ENCODE data around the gene MYMK. TPM values are rescaled to one million over a fixed set of nuclear protein-coding genes. Genes with fewer than 3 reads are reported as not detected.

MYMK gene
- total and polyA plus RNA-seq, 2 of the 13 experiments (the other 11 are each of a cell fraction or from before 2014, with no cell fraction given), result not detected

DNA sequence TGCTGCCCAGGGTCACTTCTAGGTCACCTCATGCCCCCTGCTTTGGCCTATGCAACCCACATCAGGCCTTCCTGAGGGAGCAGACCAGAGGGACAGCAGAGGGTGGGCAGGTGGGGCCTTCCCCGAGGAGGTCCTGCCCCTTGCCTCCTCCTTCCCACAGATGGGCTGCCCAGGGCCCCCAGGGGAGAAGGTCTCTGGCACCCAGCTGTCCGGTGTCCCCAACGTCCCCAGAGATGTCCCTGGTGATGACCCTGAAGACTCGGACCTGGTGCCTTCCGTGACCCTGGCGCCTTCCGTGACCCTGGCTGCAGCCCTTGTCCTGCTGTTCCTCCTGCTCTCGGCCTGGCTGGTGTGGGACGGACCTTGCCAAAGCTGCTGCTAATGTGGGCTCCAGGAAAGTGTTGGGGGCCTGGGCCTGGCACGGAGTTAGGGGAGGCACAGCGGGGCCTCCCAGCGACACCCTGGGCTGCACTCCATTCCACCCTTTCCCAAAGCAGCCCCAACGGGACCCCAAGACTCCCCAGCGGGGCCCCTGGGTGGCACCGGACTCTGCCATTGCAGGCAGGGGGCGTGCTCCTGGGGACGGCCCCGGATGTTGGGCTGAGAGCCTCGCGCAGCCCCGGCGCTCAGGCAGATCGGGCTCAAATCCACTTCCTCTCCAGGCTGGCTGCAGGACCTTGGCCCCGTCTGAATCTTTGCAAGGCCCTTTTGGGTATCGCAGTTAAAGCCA lies 39.1 kb downstream of the MYMK start (continued):
- TF ChIP-seq ZSCAN29 (CRISPR knock-in tag; conservative IDR thresholded peaks at IDR 0.05) (no peak), CEBPB (IDR thresholded peaks at IDR 0.05; ENCODE audit: borderline replicate concordance, low read depth, low read length) (no peak), ZBTB7B (CRISPR knock-in tag; IDR thresholded peaks at IDR 0.05) (peak; percentile 69; the same call in 1 of the 2 replicates), MYNN (CRISPR knock-in tag; IDR thresholded peaks at IDR 0.05; ENCODE audit: low read depth) (no peak), SMYD3 (CRISPR knock-in tag; IDR thresholded peaks at IDR 0.05) (no peak), JARID2 (CRISPR knock-in tag; IDR thresholded peaks at IDR 0.05; ENCODE audit: insufficient replicate concordance) (no peak), KAT2B (IDR thresholded peaks at IDR 0.05; ENCODE audit: borderline replicate concordance, low read depth, low read length) (no peak), POLR2G (IDR thresholded peaks at IDR 0.05; ENCODE audit: low read depth, low read length) (no peak), ZNF382 (CRISPR knock-in tag; IDR thresholded peaks at IDR 0.05; ENCODE audit: borderline replicate concordance) (no peak), ZNF556 (CRISPR knock-in tag; IDR thresholded peaks at IDR 0.05; ENCODE audit: borderline replicate concordance) (no peak), KLF12 (CRISPR knock-in tag; IDR thresholded peaks at IDR 0.05; ENCODE audit: borderline replicate concordance) (no peak), ZNF282 (IDR thresholded peaks at IDR 0.05; ENCODE audit: partially characterized antibody) (no peak), ZNF660 (CRISPR knock-in tag; IDR thresholded peaks at IDR 0.05; ENCODE audit: borderline replicate concordance, low read depth) (no peak), THAP11 (CRISPR knock-in tag; IDR thresholded peaks at IDR 0.05) (no peak), RXRA (CRISPR knock-in tag; IDR thresholded peaks at IDR 0.05) (peak; percentile 32; the same call in 1 of the 2 replicates), SP140L (CRISPR knock-in tag; IDR thresholded peaks at IDR 0.05; ENCODE audit: borderline replicate concordance) (no peak), ZNF577 (CRISPR knock-in tag; IDR thresholded peaks at IDR 0.05; ENCODE audit: borderline replicate concordance, low read depth) (no peak), ATAD3A (CRISPR knock-in tag; IDR thresholded peaks at IDR 0.05) (no peak), XRCC5 (optimal IDR thresholded peaks at IDR 0.05; ENCODE audit: low read length) (peak; percentile 13), ZNF724P (CRISPR knock-in tag; IDR thresholded peaks at IDR 0.05; ENCODE audit: borderline replicate concordance) (no peak), FOXM1 (CRISPR knock-in tag; IDR thresholded peaks at IDR 0.05) (no peak), IRX3 (CRISPR knock-in tag; IDR thresholded peaks at IDR 0.05; ENCODE audit: borderline replicate concordance, low read depth) (no peak), KLF13 (CRISPR knock-in tag; IDR thresholded peaks at IDR 0.05) (no peak), MEIS2 (CRISPR knock-in tag; IDR thresholded peaks at IDR 0.05) (no peak)
- TF ChIP-seq, protein P1, sequence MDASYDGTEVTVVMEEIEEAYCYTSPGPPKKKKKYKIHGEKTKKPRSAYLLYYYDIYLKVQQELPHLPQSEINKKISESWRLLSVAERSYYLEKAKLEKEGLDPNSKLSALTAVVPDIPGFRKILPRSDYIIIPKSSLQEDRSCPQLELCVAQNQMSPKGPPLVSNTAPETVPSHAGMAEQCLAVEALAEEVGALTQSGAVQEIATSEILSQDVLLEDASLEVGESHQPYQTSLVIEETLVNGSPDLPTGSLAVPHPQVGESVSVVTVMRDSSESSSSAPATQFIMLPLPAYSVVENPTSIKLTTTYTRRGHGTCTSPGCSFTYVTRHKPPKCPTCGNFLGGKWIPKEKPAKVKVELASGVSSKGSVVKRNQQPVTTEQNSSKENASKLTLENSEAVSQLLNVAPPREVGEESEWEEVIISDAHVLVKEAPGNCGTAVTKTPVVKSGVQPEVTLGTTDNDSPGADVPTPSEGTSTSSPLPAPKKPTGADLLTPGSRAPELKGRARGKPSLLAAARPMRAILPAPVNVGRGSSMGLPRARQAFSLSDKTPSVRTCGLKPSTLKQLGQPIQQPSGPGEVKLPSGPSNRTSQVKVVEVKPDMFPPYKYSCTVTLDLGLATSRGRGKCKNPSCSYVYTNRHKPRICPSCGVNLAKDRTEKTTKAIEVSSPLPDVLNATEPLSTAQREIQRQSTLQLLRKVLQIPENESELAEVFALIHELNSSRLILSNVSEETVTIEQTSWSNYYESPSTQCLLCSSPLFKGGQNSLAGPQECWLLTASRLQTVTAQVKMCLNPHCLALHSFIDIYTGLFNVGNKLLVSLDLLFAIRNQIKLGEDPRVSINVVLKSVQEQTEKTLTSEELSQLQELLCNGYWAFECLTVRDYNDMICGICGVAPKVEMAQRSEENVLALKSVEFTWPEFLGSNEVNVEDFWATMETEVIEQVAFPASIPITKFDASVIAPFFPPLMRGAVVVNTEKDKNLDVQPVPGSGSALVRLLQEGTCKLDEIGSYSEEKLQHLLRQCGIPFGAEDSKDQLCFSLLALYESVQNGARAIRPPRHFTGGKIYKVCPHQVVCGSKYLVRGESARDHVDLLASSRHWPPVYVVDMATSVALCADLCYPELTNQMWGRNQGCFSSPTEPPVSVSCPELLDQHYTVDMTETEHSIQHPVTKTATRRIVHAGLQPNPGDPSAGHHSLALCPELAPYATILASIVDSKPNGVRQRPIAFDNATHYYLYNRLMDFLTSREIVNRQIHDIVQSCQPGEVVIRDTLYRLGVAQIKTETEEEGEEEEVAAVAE (CRISPR knock-in tag; IDR thresholded peaks at IDR 0.05; ENCODE audit: borderline replicate concordance), result no peak
- TF ChIP-seq, protein P2, sequence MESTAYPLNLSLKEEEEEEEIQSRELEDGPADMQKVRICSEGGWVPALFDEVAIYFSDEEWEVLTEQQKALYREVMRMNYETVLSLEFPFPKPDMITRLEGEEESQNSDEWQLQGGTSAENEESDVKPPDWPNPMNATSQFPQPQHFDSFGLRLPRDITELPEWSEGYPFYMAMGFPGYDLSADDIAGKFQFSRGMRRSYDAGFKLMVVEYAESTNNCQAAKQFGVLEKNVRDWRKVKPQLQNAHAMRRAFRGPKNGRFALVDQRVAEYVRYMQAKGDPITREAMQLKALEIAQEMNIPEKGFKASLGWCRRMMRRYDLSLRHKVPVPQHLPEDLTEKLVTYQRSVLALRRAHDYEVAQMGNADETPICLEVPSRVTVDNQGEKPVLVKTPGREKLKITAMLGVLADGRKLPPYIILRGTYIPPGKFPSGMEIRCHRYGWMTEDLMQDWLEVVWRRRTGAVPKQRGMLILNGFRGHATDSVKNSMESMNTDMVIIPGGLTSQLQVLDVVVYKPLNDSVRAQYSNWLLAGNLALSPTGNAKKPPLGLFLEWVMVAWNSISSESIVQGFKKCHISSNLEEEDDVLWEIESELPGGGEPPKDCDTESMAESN (CRISPR knock-in tag; conservative IDR thresholded peaks at IDR 0.05), result 0 out of 2 replicates have a peak, but pooled peaks have one; percentile 73
